ENCODE results near the gene SPAG7. TPM values are rescaled to one million over a fixed set of nuclear protein-coding genes. Genes with fewer than 3 reads are reported as not detected.

SPAG7 gene
- total and polyA plus RNA-seq, 2 of the 8 experiments (the other 6 are each of a cell fraction or from before 2014, with no cell fraction given) = 74.2 to 81.9 TPM

GRCh38 chr17:5002121-5002788, 34.6 kb upstream of the SPAG7 start:
- Histone ChIP-seq H2BK120ac (replicated peaks; ENCODE audit: low read depth, low read length) (no peak overlapping the region), H3K79me2 (ENCODE audit: control insufficient read depth in 1 of 2, insufficient read depth in 2 of 2, low read length in 2 of 2) (peaks cover 0 to 19% of the 10 kb centered on the region in 2 experiments; a peak in 2 of 4 replicates), H2BK12ac (ENCODE audit: low read depth, low read length) (no peak overlapping the region), H4K5ac (ENCODE audit: insufficient read length, low read depth, low read length) (no peak overlapping the region), H3K4me2 (ENCODE audit: insufficient read depth in 1 of 2, low read depth in 2 of 2, low read length in 2 of 2) (no peak overlapping the region), H3K9ac (replicated peaks in 1 of 4; ENCODE audit: extremely low read depth in 1 of 4, low read depth in 3 of 4, low read length in 3 of 4) (no peak overlapping the region), H3K9me3 (ENCODE audit: insufficient read depth in 2 of 2, low read depth in 1 of 2, low read length in 1 of 2) (no peaks in the 10 kb centered on the region), H3K4me3 (ENCODE audit: extremely low read depth in 1 of 4, insufficient read depth in 2 of 4, low read depth in 3 of 4, low read length in 4 of 4) (no peak overlapping the region), H3K79me1 (ENCODE audit: low read depth, low read length) (peaks cover 11% of the 10 kb centered on the region), H2BK15ac (ENCODE audit: low read length) (no peak overlapping the region), H3K27ac (ENCODE audit: low read depth, low read length) (no peak overlapping the region), H3K23ac (ENCODE audit: insufficient read length) (no peak overlapping the region), H2AK5ac (ENCODE audit: low read depth, low read length) (no peak overlapping the region), H3K36me3 (ENCODE audit: control insufficient read depth in 2 of 4, insufficient read depth in 4 of 4, low read length in 3 of 4) (peaks cover 31 to 57% (median 41%) of the 10 kb centered on the region in 4 experiments), H2BK5ac (ENCODE audit: low read depth, low read length) (no peak overlapping the region), H2AFZ (ENCODE audit: low read length) (no peak overlapping the region), H4K20me1 (replicated peaks in 1 of 2; ENCODE audit: control insufficient read depth in 1 of 2, insufficient read depth in 2 of 2, low read length in 2 of 2) (peaks cover 2 to 14% of the 10 kb centered on the region in 2 experiments), H3K4ac (replicated peaks; ENCODE audit: insufficient read length, low read depth, low read length) (no peak overlapping the region), H2BK20ac (ENCODE audit: low read length) (no peak overlapping the region), H4K8ac (ENCODE audit: extremely low read depth, insufficient read depth, low read length) (no peak overlapping the region; the same call in 1 of the 2 replicates), H3K56ac (replicated peaks; ENCODE audit: insufficient read length, low read depth, low read length) (no peak overlapping the region), H4K91ac (replicated peaks; ENCODE audit: insufficient read length, low read length) (no peak overlapping the region), H3K23me2 (ENCODE audit: low read depth, low read length) (peaks cover 5% of the 10 kb centered on the region), H3K14ac (ENCODE audit: insufficient read length) (no peak overlapping the region), H3K4me1 (replicated peaks in 1 of 4; ENCODE audit: control insufficient read depth in 3 of 4, insufficient read depth in 4 of 4, low read length in 3 of 4) (peaks cover 4 to 17% (median 8%) of the 10 kb centered on the region in 4 experiments), H3K18ac (ENCODE audit: extremely low read depth, low read length) (no peak overlapping the region), H3K27me3 (replicated peaks in 1 of 4; ENCODE audit: control insufficient read depth in 3 of 4, extremely low read depth in 1 of 4, insufficient read depth in 3 of 4, low read length in 3 of 4) (no peaks in the 10 kb centered on the region)
- TF ChIP-seq SP1 (IDR thresholded peaks at IDR 0.05; ENCODE audit: low read depth, low read length) (no peak), CHD1 (IDR thresholded peaks at IDR 0.05; ENCODE audit: low read depth, low read length) (no peak), ZNF274 (IDR thresholded peaks at IDR 0.05; ENCODE audit: borderline replicate concordance, extremely low read depth, low read length) (no peak), CBX8 (IDR thresholded peaks at IDR 0.05; ENCODE audit: borderline replicate concordance, low read depth, low read length) (no peak), KDM5A (IDR thresholded peaks at IDR 0.05; ENCODE audit: low read length) (no peak), CHD2 (IDR thresholded peaks at IDR 0.05; ENCODE audit: low read length) (no peak)
- FAIRE-seq (no peak), DNase-seq (ENCODE audit: low read depth in 1 of 2, low spot score in 2 of 2) (no peak)
- ChIA-PET POLR2A (ENCODE audit: partially characterized antibody) (interaction anchor here (0.7 to 1.9 kb wide), 6 partner anchors 8 to 55 kb away, joined by 3 to 8 read pairs (median 4); partner anchors contain the start of gene PFN1), CTCF (ENCODE audit: partially characterized antibody) (interaction anchor here (0.9 to 2.1 kb wide), 3 partner anchors 21 to 59 kb away, joined by 3 to 5 read pairs (median 3); partner anchors contain the start of gene SLC52A1)
- WGBS, 2 experiments (ENCODE audit: extremely low coverage in 1 of 2, insufficient coverage in 1 of 2, insufficient read length in 1 of 2, insufficient replicate concordance in 2 of 2, low coverage in 1 of 2, low lambda C conversion rate in 2 of 2, missing lambda C conversion rate in 1 of 2) = 95% methylated on average over 20 of the region's 20 CpGs; no CpG with 5 or more reads in 1 of the 2 experiments
